Stimulated activated CD8-positive, alpha-beta memory T cell treated with anti-CD3 and anti-CD28 coated beads, Interleukin-15, amount 100 ng/mL, for 4 hours (primary cell): Measurements from ENCODE around the gene CRYM.
"Not testable (repeated sequence)": the region's sequence is repeated elsewhere in the genome, so short reads cannot be mapped to it uniquely, and the experiment has no call there.

Source experiments
- DNase-seq, 2 donors: peaks; one replicate each; pipeline ENCODE4 v3.0.0-alpha.2; 2020; ENCODE audit warnings: low read depth in 2 of 2

The CRYM gene

DNA sequence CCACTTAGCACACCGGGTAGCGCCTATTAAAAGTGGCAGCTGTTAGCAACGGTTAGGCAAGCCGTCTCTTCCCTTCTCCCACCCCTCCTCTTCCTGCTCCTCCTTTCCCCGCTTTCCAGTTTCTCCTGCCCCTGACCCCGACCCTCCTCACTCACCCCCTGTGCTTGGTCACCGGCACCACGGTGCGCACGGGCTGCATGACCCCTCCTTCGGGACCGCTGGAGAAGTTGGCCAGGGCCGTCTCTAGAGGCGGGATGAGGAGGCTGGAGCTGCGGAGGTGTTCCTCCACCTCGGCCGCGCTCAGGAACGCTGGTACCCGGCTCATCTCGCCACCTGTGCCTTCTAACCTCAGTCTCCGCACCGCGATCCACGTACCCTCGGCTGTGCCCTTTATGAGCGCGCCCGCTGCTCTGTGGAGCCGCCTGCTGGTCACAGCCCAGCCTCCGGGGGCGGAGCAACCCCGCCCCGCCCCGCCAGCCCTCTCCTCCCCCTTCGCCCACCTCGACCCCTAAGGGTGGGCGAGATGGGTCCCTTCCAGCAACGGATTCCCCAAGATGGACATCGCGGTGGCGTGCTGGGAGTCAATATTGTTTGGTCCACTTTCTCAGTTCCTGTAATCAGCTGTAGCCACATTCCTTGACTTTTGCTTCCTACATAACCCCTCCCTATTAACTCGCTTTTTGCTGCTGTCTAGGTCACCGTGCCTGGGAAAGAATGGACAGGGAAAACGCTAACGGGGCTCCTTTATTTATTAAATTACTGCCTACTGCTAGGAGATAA is at the start of gene CRYM:
TSS of gene CRYM (minus strand) at position 364 of the 780 bp plus-strand sequence. CDS start at position 325, 39 bp downstream.
- DNase-seq, result no peak

GRCh38 chr16:21327046-21327445 is 49.0 kb upstream of the CRYM start:
- no peak for DNase-seq

- no peak for DNase-seq
Measured at GRCh38 chr16:21326459-21326858, 48.4 kb upstream of the CRYM start.

GRCh38 chr16:21324267-21324666 is 46.2 kb upstream of the CRYM start:
- no peak for DNase-seq

- not testable (repeated sequence) for DNase-seq
Measured at GRCh38 chr16:21322251-21322650, 44.2 kb upstream of the CRYM start.

DNA sequence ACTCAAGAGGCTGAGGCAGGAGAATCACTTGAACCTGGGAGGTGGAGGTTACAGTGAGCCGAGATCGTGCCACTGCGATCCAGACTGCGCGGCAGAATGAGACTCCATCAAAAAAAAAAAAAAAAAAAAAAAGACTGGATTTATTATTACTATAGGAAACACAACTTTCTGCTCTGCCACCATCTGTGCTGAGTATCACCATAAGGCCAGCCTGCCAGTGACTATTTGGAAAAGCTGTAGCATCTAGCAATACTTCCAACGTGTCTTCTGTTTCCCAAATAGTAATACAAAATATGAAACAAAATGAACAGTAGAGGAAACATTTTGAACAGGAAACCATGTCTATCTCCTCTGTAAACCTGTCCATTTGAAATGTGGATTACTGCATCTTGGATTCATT is 43.6 kb upstream of the CRYM start:
- DNase-seq, result no peak

DNA sequence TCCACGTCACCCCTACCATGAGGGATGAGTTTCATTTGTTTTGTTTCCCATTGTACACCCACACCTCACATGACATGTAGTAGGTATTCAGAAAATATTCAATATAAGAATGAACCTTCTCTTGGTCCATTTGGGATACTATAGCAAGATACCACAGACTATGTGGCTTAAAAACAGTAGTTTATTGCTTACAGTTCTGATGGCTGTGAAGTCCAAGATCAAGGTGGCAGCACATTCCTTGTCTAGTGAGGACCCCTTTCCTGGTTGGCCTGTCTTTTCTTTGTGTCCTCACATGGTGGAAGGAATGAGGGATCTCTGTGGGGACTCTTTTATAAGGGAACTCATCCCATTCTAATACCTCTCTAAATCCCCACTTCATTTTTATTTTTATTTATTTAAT is 36.2 kb upstream of the CRYM start:
- DNase-seq, result no peak

DNA sequence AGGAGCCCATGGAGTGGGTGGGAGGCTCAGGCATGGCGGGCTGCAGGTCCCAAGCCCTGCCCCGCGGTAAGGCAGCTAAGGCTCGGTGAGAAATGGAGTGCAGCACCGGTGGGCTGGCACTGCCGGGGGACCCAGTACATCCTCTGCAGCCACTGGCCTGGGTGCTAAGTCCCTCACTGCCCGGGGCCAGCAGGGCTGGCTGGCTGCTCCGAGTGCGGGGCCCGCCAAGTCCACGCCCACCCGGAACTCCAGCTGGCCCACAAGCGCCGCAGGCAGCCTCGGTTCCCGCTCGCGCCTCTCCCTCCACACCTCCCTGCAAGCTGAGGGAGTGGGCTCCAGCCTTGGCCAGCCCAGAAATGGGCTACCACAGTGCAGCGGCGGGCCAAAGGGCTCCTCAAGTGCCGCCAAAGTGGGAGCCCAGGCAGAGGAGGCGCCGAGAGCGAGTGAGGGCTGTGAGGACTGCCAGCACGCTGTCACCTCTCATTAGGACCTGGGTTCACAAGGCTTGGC is 34.8 kb upstream of the CRYM start:
- DNase-seq, result not testable (repeated sequence)

DNA sequence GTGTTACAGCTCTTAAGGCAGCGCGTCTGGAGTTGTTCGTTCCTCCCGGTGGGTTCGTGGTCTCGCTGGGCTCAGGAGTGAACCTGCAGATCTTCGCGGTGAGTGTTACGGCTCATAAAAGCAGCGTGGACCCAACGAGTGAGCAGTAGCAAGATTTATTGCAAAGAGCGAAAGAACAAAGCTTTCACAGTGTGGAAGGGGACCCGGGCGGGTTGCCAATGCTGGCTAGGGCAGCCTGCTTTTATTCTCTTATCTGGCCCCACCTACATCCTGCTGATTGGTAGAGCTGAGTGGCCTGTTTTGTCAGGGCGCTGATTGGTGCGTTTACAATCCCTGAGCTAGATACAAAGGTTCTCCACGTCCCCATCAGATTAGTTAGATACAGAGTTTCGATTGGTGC is 34.0 kb upstream of the CRYM start:
- DNase-seq, result not testable (repeated sequence)

GRCh38 chr16:21306712-21307111 is 28.6 kb upstream of the CRYM start:
- DNase-seq, result not testable (repeated sequence)

DNA sequence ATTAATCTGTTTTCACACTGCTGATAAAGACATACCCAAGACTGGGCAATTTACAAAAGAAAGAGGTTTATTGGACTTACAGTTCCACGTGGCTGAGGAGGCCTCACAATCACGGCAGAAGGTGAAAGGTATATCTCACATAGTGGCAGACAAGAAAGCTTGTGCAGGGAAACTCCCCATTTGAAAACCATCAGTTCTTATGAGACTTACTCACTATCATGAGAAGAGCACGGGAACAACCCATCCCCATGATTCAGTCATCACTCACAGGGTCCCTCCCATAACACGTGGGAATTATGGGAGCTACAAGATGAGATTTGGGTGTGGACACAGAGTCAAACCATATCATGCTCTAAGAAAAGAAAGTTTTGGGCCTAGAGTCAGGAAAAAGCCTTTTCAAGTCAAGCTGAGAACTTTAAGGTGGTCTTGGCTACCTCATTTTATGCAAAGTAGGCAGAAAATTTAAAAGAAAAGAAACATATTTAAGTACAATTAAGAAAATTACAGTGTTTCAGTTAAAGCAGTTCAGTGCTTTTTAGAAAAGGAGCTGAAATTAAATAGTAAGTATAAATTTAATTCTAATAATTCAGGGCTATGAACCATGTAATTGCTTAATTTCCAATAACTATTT is 24.9 kb upstream of the CRYM start:
- DNase-seq, result no peak

- DNase-seq, result no peak
Measured at GRCh38 chr16:21302454-21302853, 24.4 kb upstream of the CRYM start.

- no peak for DNase-seq
Measured at GRCh38 chr16:21301895-21302291, 23.8 kb upstream of the CRYM start.

DNA sequence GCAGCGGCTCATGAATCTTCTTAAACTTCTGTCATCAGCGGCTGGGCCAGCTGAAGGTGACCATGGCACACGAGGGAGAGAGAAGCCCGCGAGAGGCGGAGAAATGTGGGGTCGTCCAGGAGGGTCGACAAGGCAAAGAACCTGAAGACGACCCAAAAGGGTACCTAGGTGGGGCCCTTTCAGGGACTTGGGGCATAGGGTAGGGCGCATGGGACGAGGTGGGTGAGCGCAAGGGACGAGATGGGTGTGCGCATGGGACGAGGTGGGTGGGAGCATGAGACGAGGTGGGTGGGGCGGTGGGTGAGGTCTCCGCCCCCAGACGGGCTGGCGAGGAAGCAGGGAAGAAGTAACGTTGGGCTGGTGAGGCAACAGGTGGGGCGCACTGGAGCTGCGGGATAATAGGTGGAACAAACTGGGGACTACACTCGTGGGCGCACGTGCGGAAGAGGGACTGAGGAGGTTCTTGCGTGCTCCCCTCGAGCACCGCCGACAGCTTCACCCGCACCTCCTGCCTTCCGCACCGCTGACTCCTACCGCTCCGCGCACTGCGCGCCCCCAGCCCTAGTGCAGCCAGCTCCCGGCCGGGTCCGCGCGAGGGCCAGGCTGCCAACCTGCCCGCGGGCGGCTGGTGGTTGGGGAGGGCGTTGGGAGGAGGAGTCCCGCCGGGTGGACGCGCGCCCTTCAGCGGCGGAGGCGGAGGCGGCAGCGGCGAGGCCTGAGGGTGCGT is 23.2 kb upstream of the CRYM start:
- DNase-seq, result no peak

DNA sequence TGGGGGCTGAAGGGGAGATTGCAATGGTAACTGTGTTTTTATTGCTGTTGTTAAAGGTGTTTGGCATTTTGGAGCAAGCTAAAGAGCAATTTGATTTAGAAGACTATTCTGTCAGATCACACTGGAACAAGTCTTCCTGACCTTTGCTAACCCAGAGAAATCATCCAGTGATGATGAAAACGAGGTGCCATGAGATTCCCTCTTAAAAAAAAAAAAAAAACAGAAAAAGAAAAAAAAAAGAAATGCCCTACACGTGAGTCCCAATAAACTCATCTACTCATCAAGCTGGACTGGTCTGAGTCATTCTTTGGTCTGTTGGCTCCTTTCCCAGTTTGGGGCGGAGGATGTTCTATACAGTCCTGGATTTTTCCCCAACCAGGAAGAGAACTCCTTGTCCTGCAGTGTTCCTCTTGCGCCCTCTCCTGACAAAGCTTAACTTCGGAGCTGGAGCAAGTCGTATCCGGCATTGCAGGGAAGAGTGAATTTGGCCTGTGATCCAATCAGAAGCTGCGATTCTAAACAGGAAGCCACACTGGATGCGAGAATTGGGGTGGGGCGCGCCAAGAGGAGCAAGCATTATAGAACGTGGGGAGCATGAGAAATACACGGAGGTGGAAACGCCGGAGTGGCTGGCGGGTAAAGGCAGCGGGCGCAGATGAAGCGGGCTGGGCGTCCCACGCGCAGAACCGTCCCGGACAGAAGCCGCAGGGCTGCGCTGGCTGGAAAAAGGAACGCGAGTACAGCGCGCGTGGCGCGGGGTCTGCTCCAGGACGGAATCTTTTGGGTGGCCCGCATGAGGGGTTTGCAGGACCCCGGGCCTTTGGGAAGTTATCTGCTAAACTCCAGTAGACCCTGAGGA is 22.4 kb upstream of the CRYM start:
- peak in 1 of 2 donors; percentile 11 for DNase-seq

DNA sequence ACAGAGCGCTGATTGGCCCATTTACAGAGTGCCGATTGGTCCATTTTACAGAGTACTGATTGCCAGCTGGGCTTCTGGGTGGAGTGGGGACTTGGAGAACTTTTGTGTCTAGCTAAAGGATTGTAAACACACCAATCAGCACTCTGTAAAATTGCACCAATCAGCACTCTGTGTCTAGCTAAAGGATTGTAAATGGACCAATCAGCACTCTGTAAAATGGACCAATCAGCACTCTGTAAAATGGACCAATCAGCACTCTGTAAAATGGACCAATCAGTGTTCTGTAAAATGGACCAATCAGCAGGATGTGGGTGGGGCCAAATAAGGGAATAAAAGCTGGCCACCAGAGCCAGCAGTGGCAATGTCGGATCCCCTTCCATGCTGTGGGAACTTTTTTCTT is 11.7 kb upstream of the CRYM start:
- not testable (repeated sequence) for DNase-seq

DNA sequence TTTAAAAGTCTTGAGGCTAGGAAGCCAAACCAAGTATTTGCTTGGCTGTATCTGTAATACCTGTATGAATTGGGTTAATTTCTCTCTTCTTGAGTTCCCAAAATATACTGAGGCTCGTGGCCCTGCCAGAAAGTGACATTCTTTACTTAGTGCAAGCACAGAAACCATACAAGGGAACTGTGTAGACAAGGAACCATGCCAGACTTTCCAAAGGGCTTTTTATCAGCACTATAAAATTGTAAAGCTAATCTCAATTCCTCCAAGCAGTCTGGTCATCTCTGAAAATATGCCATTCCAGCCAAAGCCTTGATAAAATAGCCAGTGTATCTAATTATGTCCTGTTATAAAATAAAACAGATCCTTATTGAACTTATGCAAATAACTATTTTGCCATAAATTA is 7.2 kb upstream of the CRYM start:
- no peak for DNase-seq

GRCh38 chr16:21284414-21284813 is 6.3 kb upstream of the CRYM start:
- no peak for DNase-seq

- DNase-seq, result no peak
Measured at GRCh38 chr16:21283521-21284289, 5.6 kb upstream of the CRYM start.

DNA sequence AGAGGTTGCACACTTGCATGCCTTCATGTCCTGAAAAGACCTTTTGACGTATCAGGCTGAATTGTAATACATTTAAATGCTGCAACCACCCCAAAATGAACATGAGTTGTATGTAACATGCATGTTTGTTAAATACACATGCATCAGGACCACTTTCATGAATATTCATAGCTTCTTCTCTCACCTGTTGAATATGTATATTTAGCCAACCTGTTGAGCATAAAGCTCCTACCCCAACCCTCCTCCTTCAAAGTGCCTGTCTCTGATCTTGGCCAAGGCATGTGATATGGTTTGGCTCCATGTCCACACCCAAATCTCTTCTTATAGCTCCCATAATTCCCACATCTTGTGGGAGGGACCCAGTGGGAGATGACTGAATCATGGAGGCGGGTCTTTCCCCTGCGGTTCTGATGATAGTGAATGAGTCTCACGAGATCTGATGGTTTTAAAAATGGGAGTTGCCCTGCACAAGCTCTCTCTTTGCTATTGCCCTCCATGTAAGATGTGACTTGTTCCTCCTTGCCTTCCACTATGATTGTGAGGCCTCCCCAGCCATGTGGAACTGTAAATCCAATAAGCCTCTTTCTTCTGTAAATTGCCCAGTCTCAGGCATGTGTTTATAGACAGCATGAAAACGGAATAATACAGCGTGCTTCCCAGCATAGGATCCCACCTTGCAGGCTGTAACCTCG is 3.8 kb upstream of the CRYM start:
- DNase-seq, result no peak
